Effector memory CD4-positive, alpha-beta T cell (primary cell): ENCODE results near the gene ADAMTS2.

Experiments
- DNase-seq, 3 donors: peaks; one replicate each; pipeline ENCODE4 v3.0.0-alpha.2; 2020
- H3K27ac ChIP-seq: 2 replicates; pipeline ENCODE4 v1.7.0; 2013; ENCODE audit warnings: mild to moderate bottlenecking, low read length, moderate library complexity; ENCODE audit not compliant: insufficient read depth, poor library complexity, severe bottlenecking
- H3K27me3 ChIP-seq: replicated peaks from 2 replicates; pipeline ENCODE4 v1.7.0; 2013; ENCODE audit warnings: mild to moderate bottlenecking, low read length; ENCODE audit not compliant: insufficient read depth, control insufficient read depth, poor library complexity, severe bottlenecking
- H3K36me3 ChIP-seq: 2 replicates; pipeline ENCODE4 v1.7.0; 2013; ENCODE audit warnings: mild to moderate bottlenecking, low read length, moderate library complexity; ENCODE audit not compliant: control insufficient read depth, insufficient read depth
- H3K4me1 ChIP-seq: 2 replicates; pipeline ENCODE4 v1.7.0; 2013; ENCODE audit warnings: low read length, mild to moderate bottlenecking; ENCODE audit not compliant: control insufficient read depth, insufficient read depth, poor library complexity, severe bottlenecking
- H3K4me3 ChIP-seq: 2 replicates; pipeline ENCODE4 v1.7.0; 2013; ENCODE audit warnings: low read length, low read depth, mild to moderate bottlenecking; ENCODE audit not compliant: insufficient read depth, poor library complexity, severe bottlenecking
- H3K9me3 ChIP-seq: 2 replicates; pipeline ENCODE4 v1.7.0; 2013; ENCODE audit warnings: mild to moderate bottlenecking, low read length, moderate library complexity; ENCODE audit not compliant: control insufficient read depth

Gene ADAMTS2

GRCh38 chr5:179250561-179251225 is 94.6 kb downstream of the ADAMTS2 start:
- H3K36me3 ChIP-seq, result no peaks in the 10 kb centered on the region
- H3K9me3 ChIP-seq, result no peaks in the 10 kb centered on the region
- no peak overlapping the region for H3K27ac ChIP-seq
- no peak for DNase-seq
- no peaks in the 10 kb centered on the region for H3K4me1 ChIP-seq
- H3K4me3 ChIP-seq, result no peak overlapping the region
- H3K27me3 ChIP-seq, result no peaks in the 10 kb centered on the region

- no peak overlapping the region for H3K4me3 ChIP-seq
- H3K36me3 ChIP-seq, result no peaks in the 10 kb centered on the region
- no peaks in the 10 kb centered on the region for H3K4me1 ChIP-seq
- no peaks in the 10 kb centered on the region for H3K9me3 ChIP-seq
- no peak for DNase-seq
- no peak overlapping the region for H3K27ac ChIP-seq
- no peaks in the 10 kb centered on the region for H3K27me3 ChIP-seq
Measured at GRCh38 chr5:179246227-179246626, 99.0 kb downstream of the ADAMTS2 start.

- DNase-seq, result no peak
- no peaks in the 10 kb centered on the region for H3K36me3 ChIP-seq
- H3K4me1 ChIP-seq, result no peaks in the 10 kb centered on the region
Measured at GRCh38 chr5:179245031-179245430, 100.2 kb downstream of the ADAMTS2 start.

GRCh38 chr5:179244044-179244443 is 101.2 kb downstream of the ADAMTS2 start:
- no peaks in the 10 kb centered on the region for H3K9me3 ChIP-seq
- H3K36me3 ChIP-seq, result no peaks in the 10 kb centered on the region
- H3K4me3 ChIP-seq, result no peak overlapping the region
- DNase-seq, result no peak
- no peak overlapping the region for H3K27ac ChIP-seq
- no peaks in the 10 kb centered on the region for H3K27me3 ChIP-seq
- no peaks in the 10 kb centered on the region for H3K4me1 ChIP-seq

More at GRCh38 chr5:179245031-179245430, 100.2 kb downstream of the ADAMTS2 start:
- Histone ChIP-seq H3K4me3 (no peak overlapping the region), H3K9me3 (no peaks in the 10 kb centered on the region), H3K27me3 (no peaks in the 10 kb centered on the region), H3K27ac (no peak overlapping the region)

GRCh38 chr5:179243333-179243732 is 101.9 kb downstream of the ADAMTS2 start:
- H3K27me3 ChIP-seq, result no peaks in the 10 kb centered on the region
- no peak overlapping the region for H3K4me3 ChIP-seq
- no peak overlapping the region for H3K27ac ChIP-seq
- DNase-seq, result no peak
- no peaks in the 10 kb centered on the region for H3K36me3 ChIP-seq
- no peaks in the 10 kb centered on the region for H3K9me3 ChIP-seq
- H3K4me1 ChIP-seq, result no peaks in the 10 kb centered on the region

- DNase-seq, result no peak
- no peak overlapping the region for H3K27ac ChIP-seq
Measured at GRCh38 chr5:179242676-179243075, 102.6 kb downstream of the ADAMTS2 start.

GRCh38 chr5:179241764-179242370 is 103.4 kb downstream of the ADAMTS2 start:
- no peak overlapping the region for H3K4me3 ChIP-seq
- no peaks in the 10 kb centered on the region for H3K27me3 ChIP-seq
- no peak overlapping the region for H3K27ac ChIP-seq
- no peaks in the 10 kb centered on the region for H3K9me3 ChIP-seq
- H3K4me1 ChIP-seq, result no peaks in the 10 kb centered on the region
- H3K36me3 ChIP-seq, result no peaks in the 10 kb centered on the region
- DNase-seq, result no peak

More at GRCh38 chr5:179242676-179243075, 102.6 kb downstream of the ADAMTS2 start:
- H3K4me1 ChIP-seq, result no peaks in the 10 kb centered on the region
- no peak overlapping the region for H3K4me3 ChIP-seq
- H3K36me3 ChIP-seq, result no peaks in the 10 kb centered on the region
- no peaks in the 10 kb centered on the region for H3K9me3 ChIP-seq
- H3K27me3 ChIP-seq, result no peaks in the 10 kb centered on the region

GRCh38 chr5:179241175-179241574 is 104.1 kb downstream of the ADAMTS2 start:
- DNase-seq, result no peak
- H3K4me3 ChIP-seq, result no peak overlapping the region
- no peaks in the 10 kb centered on the region for H3K27me3 ChIP-seq
- H3K36me3 ChIP-seq, result no peaks in the 10 kb centered on the region
- no peaks in the 10 kb centered on the region for H3K9me3 ChIP-seq
- H3K27ac ChIP-seq, result no peak overlapping the region
- no peaks in the 10 kb centered on the region for H3K4me1 ChIP-seq

GRCh38 chr5:179240561-179240960 is 104.7 kb downstream of the ADAMTS2 start:
- no peaks in the 10 kb centered on the region for H3K9me3 ChIP-seq
- H3K27ac ChIP-seq, result no peak overlapping the region
- H3K36me3 ChIP-seq, result no peaks in the 10 kb centered on the region
- no peaks in the 10 kb centered on the region for H3K4me1 ChIP-seq
- H3K27me3 ChIP-seq, result no peaks in the 10 kb centered on the region
- DNase-seq, result no peak
- H3K4me3 ChIP-seq, result no peak overlapping the region

- Histone ChIP-seq H3K27me3 (no peaks in the 10 kb centered on the region), H3K36me3 (no peaks in the 10 kb centered on the region), H3K4me1 (no peaks in the 10 kb centered on the region), H3K9me3 (no peaks in the 10 kb centered on the region), H3K27ac (no peak overlapping the region), H3K4me3 (no peak overlapping the region)
- DNase-seq, result no peak
Measured at GRCh38 chr5:179239256-179240135, 105.8 kb downstream of the ADAMTS2 start.
